Mammary epithelial cell (primary cell): ENCODE measurements around the gene H2BK1.

Experiments used
- CTCF ChIP-seq, 2 donors: IDR thresholded peaks in 1 of 2; conservative IDR thresholded peaks in 1 of 2; 2 replicates each; pipeline ENCODE4 v1.5.1; 2011 to 2012; ENCODE audit warnings: inconsistent platforms in 2 of 2, low read length in 2 of 2, mild to moderate bottlenecking in 2 of 2, control low read depth in 1 of 2, low read depth in 1 of 2; ENCODE audit not compliant: insufficient read depth in 1 of 2; ENCODE audit errors: extremely low read depth in 1 of 2
- EZH2 ChIP-seq: IDR thresholded peaks from 2 replicates; pipeline ENCODE4 v1.6.1; 2012; ENCODE audit warnings: low read length, inconsistent platforms, borderline replicate concordance

GRCh38 chr7:151175793-151176311 lies 34.4 kb downstream of the H2BK1 start:
- peak in 1 of 2 donors; percentile 3 for TF ChIP-seq CTCF (conservative IDR thresholded peaks at IDR 0.05 in 1 of 2, IDR thresholded peaks at IDR 0.05 in 1 of 2; ENCODE audit: extremely low read depth in 1 of 2, insufficient read depth in 1 of 2, low read depth in 1 of 2, low read length in 2 of 2)
- no peak for TF ChIP-seq EZH2
